Measurements from ENCODE around the gene INHBE. TPM values are rescaled to one million over a fixed set of nuclear protein-coding genes. Genes with fewer than 3 reads are reported as not detected.
"Not testable (repeated sequence)": the region's sequence is repeated elsewhere in the genome, so short reads cannot be mapped to it uniquely, and the experiment has no call there.

INHBE gene
- total and polyA plus RNA-seq, 2 of the 8 experiments (the other 6 are each of a cell fraction or from before 2014, with no cell fraction given), result 10.2 to 18.8 TPM

DNA sequence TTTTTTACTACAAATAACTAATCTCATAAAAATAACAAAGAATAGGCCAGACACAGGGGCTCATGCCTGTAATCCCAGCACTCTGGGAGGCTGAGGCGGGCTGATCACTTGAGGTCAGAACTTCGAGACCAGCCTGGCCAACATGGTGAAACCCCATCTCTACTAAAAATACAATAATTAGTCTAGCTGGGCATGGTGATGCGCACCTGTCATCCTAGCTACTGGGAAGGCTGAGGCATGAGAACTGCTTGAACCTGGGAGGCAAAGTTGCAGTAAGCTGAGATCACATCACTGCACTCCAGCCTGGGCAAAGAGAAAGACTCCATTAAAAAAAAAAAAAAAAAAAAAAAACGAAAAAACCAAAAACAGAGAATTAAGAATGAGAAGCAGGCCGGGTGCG is 40.9 kb upstream of the INHBE start:
- H3K18ac ChIP-seq (ENCODE audit: extremely low read depth, low read length); H3K4me1 ChIP-seq (replicated peaks in 1 of 4; ENCODE audit: control insufficient read depth in 3 of 4, insufficient read depth in 4 of 4, low read length in 3 of 4); H3K23me2 ChIP-seq (ENCODE audit: low read depth, low read length); H3K4ac ChIP-seq (replicated peaks; ENCODE audit: insufficient read length, low read depth, low read length); H3K27me3 ChIP-seq (replicated peaks in 1 of 4; ENCODE audit: control insufficient read depth in 3 of 4, extremely low read depth in 1 of 4, insufficient read depth in 3 of 4, low read length in 3 of 4); H3K4me3 ChIP-seq (ENCODE audit: extremely low read depth in 1 of 4, insufficient read depth in 2 of 4, low read depth in 3 of 4, low read length in 4 of 4); H2BK20ac ChIP-seq (ENCODE audit: low read length); H2BK15ac ChIP-seq (ENCODE audit: low read length); H3K23ac ChIP-seq (ENCODE audit: insufficient read length); FAIRE-seq; H3K9me3 ChIP-seq (ENCODE audit: insufficient read depth in 2 of 2, low read depth in 1 of 2, low read length in 1 of 2); H3K79me1 ChIP-seq (ENCODE audit: low read depth, low read length); H3K14ac ChIP-seq (ENCODE audit: insufficient read length); DNase-seq (ENCODE audit: low read depth in 1 of 2, low spot score in 2 of 2); H3K79me2 ChIP-seq (ENCODE audit: control insufficient read depth in 1 of 2, insufficient read depth in 2 of 2, low read length in 2 of 2); H4K5ac ChIP-seq (ENCODE audit: insufficient read length, low read depth, low read length); H4K20me1 ChIP-seq (replicated peaks in 1 of 2; ENCODE audit: control insufficient read depth in 1 of 2, insufficient read depth in 2 of 2, low read length in 2 of 2); H2BK5ac ChIP-seq (ENCODE audit: low read depth, low read length); H2AFZ ChIP-seq (ENCODE audit: low read length); H3K4me2 ChIP-seq (ENCODE audit: insufficient read depth in 1 of 2, low read depth in 2 of 2, low read length in 2 of 2); H2BK120ac ChIP-seq (replicated peaks; ENCODE audit: low read depth, low read length); H3K56ac ChIP-seq (replicated peaks; ENCODE audit: insufficient read length, low read depth, low read length); H2BK12ac ChIP-seq (ENCODE audit: low read depth, low read length); H3K27ac ChIP-seq (ENCODE audit: low read depth, low read length); H4K8ac ChIP-seq (ENCODE audit: extremely low read depth, insufficient read depth, low read length); H3K36me3 ChIP-seq (ENCODE audit: control insufficient read depth in 2 of 4, insufficient read depth in 4 of 4, low read length in 3 of 4); H2AK5ac ChIP-seq (ENCODE audit: low read depth, low read length); H3K9ac ChIP-seq (replicated peaks in 1 of 4; ENCODE audit: extremely low read depth in 1 of 4, low read depth in 3 of 4, low read length in 3 of 4); H4K91ac ChIP-seq (replicated peaks; ENCODE audit: insufficient read length, low read length): not testable (repeated sequence)
- 90% methylated on average over 5 of the region's 6 CpGs; no CpG with 5 or more reads in 1 of the 2 experiments for WGBS, 2 experiments (ENCODE audit: extremely low coverage in 1 of 2, insufficient coverage in 1 of 2, insufficient read length in 1 of 2, insufficient replicate concordance in 2 of 2, low coverage in 1 of 2, low lambda C conversion rate in 2 of 2, missing lambda C conversion rate in 1 of 2)
- POLR2A ChIA-PET (ENCODE audit: partially characterized antibody), result interaction anchor here (1.0 to 1.7 kb wide), 8 partner anchors 11 to 163 kb away, joined by 3 to 6 read pairs (median 4); partner anchors contain the start of genes INHBE and STAC3
- CTCF ChIA-PET (ENCODE audit: partially characterized antibody), result interaction anchor here (0.7 to 1.2 kb wide), 6 partner anchors 9 to 169 kb away, joined by 3 to 5 read pairs (median 4); partner anchors contain the start of gene INHBE
